Subcutaneous adipose tissue (tissue), 4 donors: Measurements from ENCODE around the gene EFHC1. TPM values are rescaled to one million over a fixed set of nuclear protein-coding genes. Genes with fewer than 3 reads are reported as not detected.

Experiments used
- total RNA-seq, 4 donors: library from RNA; depleted of rRNA; stranded (reverse); fragments of >200 nt; gene quantifications; one replicate each; pipeline ENCODE4 v1.1.0, GENCODE V29; 2016
- TF ChIP-seq, protein P1 (sequence below): fragments of 450-650 bp; IDR thresholded peaks from one replicate; pipeline ENCODE4 v1.5.1; 2016; ENCODE audit warnings: low read depth, mild to moderate bottlenecking, control low read depth, antibody characterized with exemption, moderate library complexity

Gene EFHC1
- total RNA-seq, 4 donors from 2014 or later: 26.2 to 33.9 (median 27.3) TPM

DNA sequence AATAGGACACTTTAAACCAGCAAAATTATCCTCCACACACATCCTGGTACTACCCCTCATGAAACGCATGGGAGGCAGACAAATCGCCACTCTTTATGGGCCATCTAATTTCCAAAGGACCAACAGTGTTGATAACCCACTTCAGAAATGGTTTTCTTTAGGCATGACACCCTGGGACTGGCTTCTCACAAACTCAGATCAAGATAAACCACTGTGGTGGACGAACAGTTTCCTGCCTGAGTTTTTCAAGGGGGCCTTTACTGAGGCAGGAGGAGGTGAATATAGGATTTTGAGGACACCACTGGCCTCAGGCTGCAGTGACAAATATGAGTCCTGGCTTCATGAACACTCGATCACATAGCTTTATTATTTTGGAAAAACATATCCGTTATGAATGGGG is 130.7 kb downstream of the EFHC1 start:
- TF ChIP-seq, protein P1, sequence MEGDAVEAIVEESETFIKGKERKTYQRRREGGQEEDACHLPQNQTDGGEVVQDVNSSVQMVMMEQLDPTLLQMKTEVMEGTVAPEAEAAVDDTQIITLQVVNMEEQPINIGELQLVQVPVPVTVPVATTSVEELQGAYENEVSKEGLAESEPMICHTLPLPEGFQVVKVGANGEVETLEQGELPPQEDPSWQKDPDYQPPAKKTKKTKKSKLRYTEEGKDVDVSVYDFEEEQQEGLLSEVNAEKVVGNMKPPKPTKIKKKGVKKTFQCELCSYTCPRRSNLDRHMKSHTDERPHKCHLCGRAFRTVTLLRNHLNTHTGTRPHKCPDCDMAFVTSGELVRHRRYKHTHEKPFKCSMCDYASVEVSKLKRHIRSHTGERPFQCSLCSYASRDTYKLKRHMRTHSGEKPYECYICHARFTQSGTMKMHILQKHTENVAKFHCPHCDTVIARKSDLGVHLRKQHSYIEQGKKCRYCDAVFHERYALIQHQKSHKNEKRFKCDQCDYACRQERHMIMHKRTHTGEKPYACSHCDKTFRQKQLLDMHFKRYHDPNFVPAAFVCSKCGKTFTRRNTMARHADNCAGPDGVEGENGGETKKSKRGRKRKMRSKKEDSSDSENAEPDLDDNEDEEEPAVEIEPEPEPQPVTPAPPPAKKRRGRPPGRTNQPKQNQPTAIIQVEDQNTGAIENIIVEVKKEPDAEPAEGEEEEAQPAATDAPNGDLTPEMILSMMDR: no peak

DNA sequence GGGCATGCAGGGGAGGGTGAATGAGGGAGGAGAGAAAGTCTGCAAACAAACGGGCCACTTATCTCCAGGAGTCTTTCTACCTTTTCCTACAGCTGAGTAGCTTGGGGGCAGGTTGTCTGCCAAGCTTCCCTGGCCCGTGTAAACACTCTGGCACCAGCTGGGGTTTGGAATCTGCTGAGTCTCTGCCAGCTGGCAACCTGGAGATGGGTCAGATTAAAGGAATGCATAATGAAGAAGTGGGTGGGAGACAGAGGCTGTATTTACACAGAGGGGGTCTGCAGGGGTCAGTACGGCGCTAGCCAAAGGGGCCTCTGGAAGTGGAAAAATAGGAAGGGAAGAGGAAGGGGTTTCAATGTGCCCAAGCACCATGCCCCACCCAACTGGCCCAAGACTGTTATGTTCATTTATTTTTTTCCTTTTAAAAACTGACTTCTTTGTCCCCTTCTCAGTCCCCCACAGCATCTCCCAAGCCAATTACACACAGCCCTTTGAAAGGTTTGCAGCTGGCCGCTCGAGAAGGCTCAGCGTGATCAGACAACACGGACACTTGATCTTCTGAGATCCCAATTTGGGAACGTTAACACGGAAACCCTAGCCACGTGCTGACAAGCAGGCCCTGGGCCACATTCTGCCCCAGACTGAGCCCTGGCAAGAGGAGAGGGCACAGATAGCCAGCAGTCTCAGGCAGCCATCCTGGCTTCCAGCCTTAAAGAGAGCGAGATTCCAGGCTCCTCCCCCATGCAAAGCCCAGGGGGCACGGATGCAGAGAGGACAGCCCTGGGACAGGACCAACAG is 131.5 kb downstream of the EFHC1 start:
- TF ChIP-seq, protein P1: no peak

DNA sequence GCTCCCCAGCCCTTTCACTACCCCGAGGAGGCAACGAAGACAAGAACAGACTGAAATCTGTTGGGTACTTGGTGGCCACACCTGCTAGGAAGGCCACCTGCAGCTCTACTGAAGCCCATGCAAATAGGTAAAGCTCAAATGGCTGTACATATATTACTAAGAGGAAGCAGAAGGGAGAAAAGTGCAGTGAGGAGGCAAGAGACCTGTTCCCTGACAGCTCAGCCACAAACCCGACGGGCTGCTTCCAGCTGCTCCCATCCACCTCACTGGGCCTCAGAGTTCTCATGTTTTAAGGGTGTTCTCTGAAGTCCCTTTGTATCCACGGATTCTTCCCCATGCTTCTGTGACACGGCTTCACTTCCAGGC is 132.1 kb downstream of the EFHC1 start:
- TF ChIP-seq, protein P1: no peak

DNA sequence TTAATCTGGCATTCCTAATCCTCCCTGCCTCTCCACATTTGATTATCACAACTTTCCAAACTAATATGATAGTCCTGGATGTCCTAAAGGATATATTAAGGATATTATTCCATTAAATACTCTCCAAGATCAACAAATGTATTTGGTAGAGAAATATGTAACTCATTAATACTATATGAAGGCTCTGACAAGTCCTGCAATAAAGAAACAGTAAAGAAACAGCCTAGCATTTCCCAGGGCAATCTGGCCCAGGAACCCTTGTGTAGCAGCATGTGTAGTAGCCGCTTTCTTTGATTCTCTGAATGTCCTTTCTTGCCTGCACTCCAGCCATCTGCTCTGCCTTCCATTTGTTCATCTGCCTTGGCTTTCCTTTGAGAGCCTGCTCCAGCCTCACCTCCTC is 133.0 kb downstream of the EFHC1 start:
- TF ChIP-seq, protein P1: no peak

DNA sequence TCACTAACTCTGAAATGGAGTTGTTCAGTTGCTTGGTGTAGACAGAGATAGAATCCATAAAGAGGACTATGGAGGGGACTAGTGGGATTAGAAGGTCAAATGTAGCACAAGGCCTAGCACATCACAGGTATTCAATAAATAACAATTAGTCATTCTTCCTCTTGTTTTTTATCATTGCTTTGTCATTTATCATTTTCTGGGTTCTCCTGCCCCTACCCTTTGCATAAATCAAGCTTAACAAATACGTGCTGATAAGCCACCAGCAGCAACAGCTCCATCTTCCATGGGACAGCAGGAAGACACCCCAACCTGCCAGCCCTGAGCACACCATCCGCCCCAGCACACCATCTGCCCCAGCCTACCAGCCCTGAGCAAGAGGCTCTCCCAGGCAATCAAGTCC is 133.6 kb downstream of the EFHC1 start:
- TF ChIP-seq, protein P1: no peak

DNA sequence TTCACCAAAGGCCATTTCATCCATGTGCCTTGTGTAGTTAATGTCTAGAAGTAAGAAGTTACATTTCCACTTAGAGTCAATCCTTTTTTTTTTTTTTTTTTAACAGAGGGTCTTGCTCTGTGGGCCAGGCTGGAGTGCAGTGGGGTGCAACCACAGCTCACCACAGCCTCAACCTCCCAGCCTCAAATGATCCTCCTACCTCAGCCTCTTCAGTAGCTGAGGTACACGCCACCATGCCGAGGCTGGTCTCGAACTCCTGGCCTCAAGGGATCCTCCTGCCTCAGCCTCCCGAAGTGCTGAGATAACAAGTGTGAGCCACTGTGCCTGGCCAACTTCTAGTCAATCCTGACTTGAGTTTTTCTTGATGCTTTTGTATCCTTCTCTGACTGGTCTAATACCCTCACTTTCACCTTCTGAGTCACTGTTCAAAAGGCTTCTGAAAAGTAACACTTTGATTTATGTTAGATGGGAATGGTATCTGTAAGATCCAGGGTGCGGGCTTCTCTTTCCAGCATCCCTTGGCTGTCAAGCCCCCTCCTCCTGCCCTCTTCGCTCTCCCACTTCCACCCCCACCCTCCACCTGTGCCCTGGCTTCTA is 134.6 kb downstream of the EFHC1 start:
- TF ChIP-seq, protein P1: no peak

DNA sequence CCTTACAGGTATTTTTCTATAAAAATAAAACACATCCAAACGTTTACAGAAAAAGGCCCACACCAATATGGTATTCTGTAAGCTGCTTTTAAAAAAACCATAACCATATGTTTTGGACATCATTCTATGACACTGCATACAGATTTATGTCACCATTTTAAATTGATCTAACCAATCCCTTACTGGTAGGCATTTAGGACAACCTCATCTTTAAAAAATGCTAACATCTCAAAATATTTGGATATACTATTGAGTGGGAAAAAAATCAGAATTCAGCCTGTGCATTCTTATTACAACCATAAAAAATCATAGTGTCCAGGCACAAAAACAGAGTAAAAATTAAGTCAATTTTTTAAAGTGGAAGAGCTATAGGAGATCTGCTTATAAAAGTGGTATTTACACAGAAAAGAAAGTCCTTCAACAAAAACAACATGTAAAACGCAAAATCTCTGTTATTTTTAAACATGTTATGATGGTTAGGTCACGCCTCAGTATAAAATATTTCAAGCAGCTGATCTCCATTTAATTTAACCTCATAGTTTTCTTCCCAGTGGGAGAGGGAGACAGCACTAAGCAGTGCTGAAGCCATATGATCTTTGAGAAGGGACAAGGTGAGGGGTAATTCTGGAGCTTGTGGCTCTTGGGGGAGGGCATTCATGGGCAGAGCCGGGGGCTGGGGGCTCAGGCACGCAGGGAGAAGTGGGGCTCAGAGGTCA is 135.5 kb downstream of the EFHC1 start:
- TF ChIP-seq, protein P1: no peak
